Smooth muscle cell (in vitro differentiated cells): ENCODE data around the gene GLDN. TPM values are rescaled to one million over a fixed set of nuclear protein-coding genes. Genes with fewer than 3 reads are reported as not detected.

Experiments used
- DNase-seq: peaks from one replicate; lab custom pipeline; 2025; ENCODE audit not compliant: unreplicated experiment; lab: John Stamatoyannopoulos, UW
- H2AFZ ChIP-seq: fragments of 200-600 bp; sonication (generic); 2 replicates; pipeline ENCODE4 v1.6.0; 2016; ENCODE audit warnings: antibody characterized with exemption, low read depth, mild to moderate bottlenecking
- H3F3A ChIP-seq: fragments of 200-600 bp; sonication (generic); 2 replicates; pipeline ENCODE4 v1.6.0; 2017; ENCODE audit warnings: antibody characterized with exemption, low read depth
- H3K27ac ChIP-seq: fragments of 200-600 bp; sonication (generic); 2 replicates; pipeline ENCODE4 v1.5.1; 2016; ENCODE audit warnings: low read depth, mild to moderate bottlenecking
- H3K27me3 ChIP-seq: fragments of 200-600 bp; sonication (generic); 2 replicates; pipeline ENCODE4 v1.6.1; 2016; ENCODE audit warnings: low read depth, mild to moderate bottlenecking
- H3K36me3 ChIP-seq: fragments of 200-600 bp; sonication (generic); 2 replicates; pipeline ENCODE4 v1.5.1; 2016; ENCODE audit warnings: low read depth
- H3K4me1 ChIP-seq: fragments of 200-600 bp; sonication (generic); 2 replicates; pipeline ENCODE4 v1.5.1; 2016; ENCODE audit warnings: low read depth
- H3K4me2 ChIP-seq: fragments of 200-600 bp; sonication (generic); 2 replicates; pipeline ENCODE4 v1.6.0; 2016; ENCODE audit warnings: mild to moderate bottlenecking
- H3K4me3 ChIP-seq: fragments of 200-600 bp; sonication (generic); 2 replicates; pipeline ENCODE4 v1.5.1; 2016; ENCODE audit warnings: mild to moderate bottlenecking
- H3K79me2 ChIP-seq: fragments of 200-600 bp; sonication (generic); 2 replicates; pipeline ENCODE4 v1.6.0; 2016; ENCODE audit warnings: low read depth, mild to moderate bottlenecking
- H3K9ac ChIP-seq: fragments of 200-600 bp; sonication (generic); 2 replicates; pipeline ENCODE4 v1.6.0; 2016; ENCODE audit warnings: low read depth
- H3K9me3 ChIP-seq: fragments of 200-600 bp; sonication (generic); replicated peaks from 2 replicates; pipeline ENCODE4 v1.5.1; 2016; ENCODE audit warnings: low read depth
- H4K20me1 ChIP-seq: fragments of 200-600 bp; sonication (generic); 2 replicates; pipeline ENCODE4 v1.6.0; 2016; ENCODE audit warnings: low read depth
- CTCF ChIP-seq: fragments of 200-600 bp; sonication (generic); IDR thresholded peaks from 2 replicates; pipeline ENCODE4 v1.5.1; 2017; ENCODE audit warnings: borderline replicate concordance, mild to moderate bottlenecking, antibody characterized with exemption; ENCODE audit not compliant: insufficient read depth, poor library complexity, severe bottlenecking
- WGBS: methylation state at CpG from one replicate; pipeline ENCODE4 v1.1.7; 2016; ENCODE audit warnings: low lambda C conversion rate; 5-methylcytosine and 5-hydroxymethylcytosine counted together
- polyA plus RNA-seq: library from polyadenylated mRNA; unstranded; fragments of >200 nt; fragmentation: Nextera tagmentation; extraction: Ambion mirVana; gene quantifications from 2 replicates; pipeline ENCODE4 v1.2.1, GENCODE V29; 2016
- total RNA-seq: library from RNA; depleted of rRNA; stranded (reverse); fragments of >200 nt; gene quantifications from 2 replicates; pipeline ENCODE4 v1.2.3, GENCODE V29; 2014

The GLDN gene
- total RNA-seq, result 0.81 and 1.4 TPM in 2 replicates
- polyA plus RNA-seq, result 0.18 and 0.40 TPM in 2 replicates

GRCh38 chr15:51341366-51342226 is at the start of gene GLDN:
Gene GLDN (plus strand): TSS chr15:51341655. CDS start chr15:51341685, 30 bp downstream.
- no peaks in the 10 kb centered on the region for H3F3A ChIP-seq
- H3K36me3 ChIP-seq, result no peaks in the 10 kb centered on the region
- H3K27me3 ChIP-seq, result peaks cover 48% of the 10 kb centered on the region
- H3K79me2 ChIP-seq, result no peaks in the 10 kb centered on the region
- H3K4me2 ChIP-seq, result peak within 1 kb of the TSS; percentile 92
- DNase-seq, result no peak
- H4K20me1 ChIP-seq, result no peaks in the 10 kb centered on the region
- WGBS, result 8% methylated on average over 61 of the region's 76 CpGs
- no peaks in the 10 kb centered on the region for H3K9me3 ChIP-seq
- no peak within 1 kb of the TSS for H3K9ac ChIP-seq
- peak within 1 kb of the TSS; percentile 83 for H2AFZ ChIP-seq
- peak within 1 kb of the TSS; percentile 51 for H3K4me3 ChIP-seq
- no peak for TF ChIP-seq CTCF
- H3K27ac ChIP-seq, result no peak within 1 kb of the TSS
- peaks cover 6% of the 10 kb centered on the region for H3K4me1 ChIP-seq

GRCh38 chr15:51298620-51299019 is 42.8 kb upstream of the GLDN start:
- WGBS, result 65% methylated on average over 2 of the region's 2 CpGs
- no peaks in the 10 kb centered on the region for H3K79me2 ChIP-seq
- H3K9ac ChIP-seq, result no peak overlapping the region
- H3K4me3 ChIP-seq, result no peak overlapping the region
- no peaks in the 10 kb centered on the region for H3K9me3 ChIP-seq
- no peaks in the 10 kb centered on the region for H3F3A ChIP-seq
- H3K27me3 ChIP-seq, result no peaks in the 10 kb centered on the region
- no peak overlapping the region for H3K27ac ChIP-seq
- no peak overlapping the region for H2AFZ ChIP-seq
- no peaks in the 10 kb centered on the region for H4K20me1 ChIP-seq
- no peak for TF ChIP-seq CTCF
- no peaks in the 10 kb centered on the region for H3K4me1 ChIP-seq
- no peak overlapping the region for H3K4me2 ChIP-seq
- no peaks in the 10 kb centered on the region for H3K36me3 ChIP-seq
- DNase-seq, result no peak

GRCh38 chr15:51299187-51300015 is 42.1 kb upstream of the GLDN start:
- Histone ChIP-seq H3K9me3 (no peaks in the 10 kb centered on the region), H3K36me3 (no peaks in the 10 kb centered on the region), H3K9ac (no peak overlapping the region), H3K79me2 (no peaks in the 10 kb centered on the region), H2AFZ (no peak overlapping the region), H3F3A (no peaks in the 10 kb centered on the region), H3K27ac (no peak overlapping the region), H3K4me1 (no peaks in the 10 kb centered on the region), H3K27me3 (no peaks in the 10 kb centered on the region), H4K20me1 (no peaks in the 10 kb centered on the region), H3K4me3 (no peak overlapping the region), H3K4me2 (no peak overlapping the region)
- no peak for TF ChIP-seq CTCF
- 98% methylated on average over 5 of the region's 5 CpGs for WGBS
- DNase-seq, result no peak
